Measurements from ENCODE around the gene RABGAP1L.

Gene RABGAP1L

DNA sequence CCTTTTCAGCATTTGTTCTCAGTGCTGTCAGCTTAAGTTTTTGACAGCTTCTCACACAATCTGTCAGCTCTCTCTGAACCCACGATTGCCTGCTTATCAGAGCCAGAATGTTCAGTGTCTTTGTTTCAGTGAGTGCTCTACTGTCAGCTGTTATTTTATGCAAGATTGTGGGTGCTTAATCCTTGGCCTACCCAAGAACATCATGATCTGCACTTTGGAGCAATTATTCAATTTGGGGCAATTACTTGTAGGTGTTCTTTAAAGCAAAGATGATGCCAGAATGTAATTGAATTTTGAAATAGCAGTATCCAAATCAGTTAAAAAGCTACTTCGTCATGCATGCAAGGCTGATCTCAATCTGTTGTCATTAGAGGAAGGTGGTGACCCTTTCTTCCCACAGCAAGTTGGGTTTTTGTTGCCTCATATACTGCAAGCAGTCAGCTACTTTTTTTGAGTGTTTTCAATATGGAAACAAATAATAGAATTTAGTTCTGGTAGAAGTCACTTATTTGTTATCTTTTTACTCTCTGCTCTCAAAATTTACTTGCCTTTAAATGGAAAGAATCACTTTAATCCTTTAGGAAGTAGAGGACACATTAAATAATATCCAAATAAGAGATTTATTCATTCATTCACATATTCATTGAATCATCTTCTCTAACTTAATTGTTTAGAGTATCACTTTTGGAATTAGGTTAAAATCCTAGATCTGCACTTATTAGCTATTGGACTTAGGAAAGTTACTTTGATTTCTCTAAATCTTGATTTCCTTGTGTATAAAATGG, 586.9 kb downstream of the RABGAP1L start:
- no peak for DNase-seq (ENCODE audit: low read depth in 2 of 2)

DNA sequence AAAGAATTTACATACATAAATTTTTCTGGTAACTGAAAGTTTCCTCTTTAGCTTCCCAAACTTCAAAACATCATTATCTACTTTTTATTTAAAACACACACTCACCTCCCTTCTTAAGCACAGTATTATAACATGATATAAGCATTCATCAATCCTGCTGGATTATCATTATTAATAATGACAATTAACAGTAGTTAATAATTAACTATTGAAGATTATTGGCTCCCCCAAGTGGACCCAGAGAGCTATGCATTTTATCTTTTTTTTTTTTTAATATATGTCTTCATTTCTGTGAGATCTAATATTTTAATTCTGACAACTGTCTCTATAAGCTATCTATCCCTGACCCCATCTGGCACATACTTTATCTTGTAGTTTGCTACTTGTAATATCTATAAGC, 588.3 kb downstream of the RABGAP1L start:
- no peak for DNase-seq (ENCODE audit: low read depth in 2 of 2)

DNA sequence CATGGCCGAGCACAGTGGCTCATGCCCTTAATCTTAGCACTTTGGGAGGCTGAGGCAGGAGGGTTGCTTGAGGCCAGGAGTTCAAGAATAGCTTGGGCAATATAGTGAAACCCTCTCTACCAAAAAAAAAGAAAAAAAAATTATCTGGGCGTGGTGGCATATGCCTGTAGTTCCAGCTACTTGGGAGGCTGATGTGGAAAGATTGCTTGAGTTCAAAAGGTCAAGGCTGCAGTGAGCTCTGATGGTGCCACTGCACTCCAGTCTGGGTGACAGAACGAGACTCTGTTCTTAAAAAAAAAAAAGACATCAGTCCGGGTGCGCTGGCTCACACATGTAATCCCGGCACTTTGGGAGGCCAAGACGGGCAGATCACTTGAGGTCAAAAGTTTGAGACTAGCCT, 589.3 kb downstream of the RABGAP1L start:
- no peak for DNase-seq (ENCODE audit: low read depth in 2 of 2)

DNA sequence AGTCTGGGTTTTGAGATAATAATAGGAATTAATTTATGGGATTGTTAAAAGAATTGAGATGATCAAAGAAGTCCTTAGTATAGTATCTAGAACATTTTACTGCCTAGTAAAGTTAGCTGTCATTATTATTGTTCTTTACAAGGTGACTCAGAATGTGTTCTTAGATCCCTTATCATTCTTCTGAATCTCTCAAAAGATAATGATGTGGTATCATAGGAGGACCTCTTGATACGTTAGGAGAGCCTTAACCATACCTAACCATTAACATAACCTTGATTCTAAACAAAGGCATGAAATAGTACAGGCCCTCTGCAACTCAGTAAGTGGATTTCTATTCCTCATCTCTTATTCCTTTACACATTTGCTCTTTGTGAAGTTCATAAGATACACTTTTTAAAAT, 593.8 kb downstream of the RABGAP1L start:
- DNase-seq (ENCODE audit: low read depth in 2 of 2) = no peak

DNA sequence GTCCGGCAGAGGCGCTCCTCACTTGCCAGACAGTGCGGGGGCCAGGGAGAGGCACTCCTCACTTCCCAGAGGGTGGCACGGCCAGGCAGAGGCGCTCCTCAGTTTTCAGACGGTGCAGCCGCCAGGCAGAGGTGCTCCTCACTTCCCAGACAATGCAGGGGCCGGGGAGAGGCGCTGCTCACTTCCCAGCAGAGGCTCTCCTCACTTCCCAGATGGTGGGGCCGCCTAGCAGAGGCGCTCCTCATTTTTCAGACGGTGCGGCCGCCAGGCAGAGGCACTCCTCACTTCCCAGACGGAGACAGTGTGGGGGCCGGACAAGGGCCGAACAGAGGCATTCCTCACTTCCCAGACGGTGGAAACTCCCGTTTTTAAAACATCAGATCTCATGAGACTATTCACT, 602.0 kb downstream of the RABGAP1L start:
- DNase-seq (ENCODE audit: low read depth in 2 of 2) = no peak

DNA sequence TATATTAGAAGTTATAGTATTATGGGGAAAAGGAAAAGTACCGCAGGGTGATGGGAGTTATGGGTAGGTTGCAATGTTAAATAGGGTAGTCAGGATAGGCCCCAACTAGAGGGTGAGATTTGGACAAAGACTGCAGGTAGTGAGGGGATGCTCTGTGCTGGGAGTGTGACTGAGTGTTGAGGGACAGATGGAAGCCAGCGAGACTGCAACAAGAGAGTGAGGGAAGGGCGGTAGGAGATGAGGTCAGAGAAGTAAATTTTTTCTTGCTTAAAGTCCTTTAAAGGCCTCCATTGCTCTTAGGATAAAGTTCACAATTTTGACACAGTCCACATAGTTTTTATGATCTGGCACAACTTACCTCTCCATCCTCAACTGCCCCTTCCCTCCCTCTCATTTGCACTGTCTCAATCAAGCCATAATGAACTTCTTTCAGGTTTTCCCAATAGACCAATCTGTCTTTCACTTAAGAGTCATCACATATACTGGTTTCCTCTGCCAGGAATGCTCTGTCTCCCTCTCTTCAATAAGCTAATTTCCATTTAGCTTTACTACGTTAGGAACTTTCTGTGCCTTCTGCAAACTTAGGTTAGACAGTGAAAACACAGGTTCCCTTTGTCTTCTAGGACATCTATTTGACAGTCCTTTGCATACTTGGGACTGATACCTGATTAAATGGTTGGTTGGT, 602.7 kb downstream of the RABGAP1L start:
- DNase-seq (ENCODE audit: low read depth in 2 of 2) = no peak

DNA sequence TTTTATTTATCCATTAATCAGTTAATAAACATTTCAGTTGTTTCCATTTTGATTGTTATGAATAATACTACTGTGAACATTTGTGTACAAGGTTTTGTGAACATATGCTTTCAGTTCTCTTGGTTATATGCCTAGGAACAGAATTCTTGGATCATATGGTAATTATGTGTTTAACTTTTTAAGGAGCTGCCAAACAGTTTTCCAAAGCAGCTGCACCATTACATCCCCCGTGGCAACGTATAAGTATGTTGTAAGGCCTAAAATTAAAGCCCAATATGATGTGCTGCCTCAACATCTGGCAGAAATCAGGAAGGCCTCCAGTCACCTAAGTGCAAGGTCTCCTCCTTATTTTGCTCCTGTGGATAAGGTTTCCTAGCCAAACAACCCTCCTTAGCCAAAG, 604.9 kb downstream of the RABGAP1L start:
- DNase-seq (ENCODE audit: low read depth in 2 of 2) = no peak

DNA sequence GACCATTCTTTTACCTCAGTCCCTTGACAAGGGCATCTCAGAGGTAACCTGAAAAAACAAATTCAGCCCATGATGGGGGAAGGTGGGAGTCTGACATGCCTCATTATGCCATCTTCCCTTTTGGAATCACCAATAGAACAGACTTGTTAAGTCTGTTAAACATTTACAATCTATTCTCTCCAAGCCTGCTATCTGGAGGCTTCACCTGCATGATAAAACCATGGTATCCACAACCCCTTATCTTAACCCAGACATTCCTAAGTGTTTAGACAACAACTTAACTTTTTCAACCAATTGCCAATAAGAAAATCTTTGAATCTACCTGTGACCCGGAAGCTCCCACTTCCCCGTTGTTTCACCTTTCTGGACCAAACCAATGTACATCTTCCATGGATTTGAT, 607.4 kb downstream of the RABGAP1L start:
- no peak for DNase-seq (ENCODE audit: low read depth in 2 of 2)

DNA sequence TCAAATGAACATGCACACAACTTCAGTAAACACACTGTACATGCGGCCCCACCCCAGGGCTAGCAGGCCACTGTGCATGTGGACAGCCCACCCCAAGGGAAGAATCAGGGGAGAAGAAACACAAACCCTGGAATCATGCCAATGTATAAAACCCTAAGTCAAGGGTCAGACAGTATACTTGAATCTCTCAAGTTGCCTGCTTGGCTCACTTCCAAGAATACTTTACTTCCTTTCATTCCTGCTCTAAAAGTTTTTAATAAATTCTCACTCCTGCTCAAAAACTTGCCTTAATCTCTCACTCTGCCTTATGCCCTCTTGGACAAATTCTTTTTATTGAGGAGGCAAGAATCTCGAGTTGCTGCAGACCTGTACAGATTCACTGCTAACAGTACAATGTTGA, 609.2 kb downstream of the RABGAP1L start:
- DNase-seq (ENCODE audit: low read depth in 2 of 2) = no peak

DNA sequence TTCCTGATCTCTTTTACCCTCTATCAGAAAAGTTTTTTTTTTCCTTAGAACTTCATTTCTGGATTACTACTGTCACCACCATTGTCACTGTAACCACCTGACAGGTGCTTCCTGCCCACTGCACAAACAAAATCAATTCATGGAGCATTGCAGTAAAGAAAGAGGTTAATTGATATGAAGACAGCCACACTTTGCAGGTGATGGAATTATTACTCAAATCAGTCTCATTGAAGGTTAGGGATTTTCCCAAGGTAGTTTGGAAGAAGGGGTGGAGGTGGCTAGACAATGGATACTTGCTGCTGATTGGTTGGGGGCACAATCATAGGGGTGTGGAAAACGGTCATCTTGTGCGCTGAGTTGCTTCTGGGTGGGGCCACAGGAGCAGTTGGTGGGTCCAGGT, 609.6 kb downstream of the RABGAP1L start:
- DNase-seq (ENCODE audit: low read depth in 2 of 2) = no peak

DNA sequence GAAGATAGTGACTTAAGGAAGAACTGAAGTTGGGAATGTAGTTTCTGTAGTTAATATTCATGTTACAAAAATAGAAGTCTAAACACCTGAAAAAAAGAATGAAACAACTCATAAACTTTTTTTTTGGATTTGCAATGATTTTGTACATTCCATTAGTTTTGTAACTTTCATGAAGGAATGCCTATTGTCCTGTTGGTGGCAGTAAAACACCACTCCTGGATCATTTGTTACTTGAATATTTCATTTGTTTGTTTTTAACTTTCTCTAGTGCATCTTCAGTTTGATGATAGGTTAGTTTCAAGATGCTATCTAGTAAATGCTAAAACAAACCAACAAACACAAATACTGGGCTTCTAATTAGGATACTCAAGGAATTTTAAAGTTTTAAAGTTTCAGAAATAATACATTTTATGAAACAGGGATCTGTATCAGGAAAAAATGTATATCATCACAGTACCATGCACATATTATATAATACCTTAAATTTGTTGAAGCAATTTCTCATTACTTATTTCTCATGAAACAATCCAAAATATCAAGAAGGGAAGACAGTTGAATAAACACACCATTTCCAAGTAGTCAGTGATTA, 610.7 kb downstream of the RABGAP1L start:
- DNase-seq (ENCODE audit: low read depth in 2 of 2) = no peak

DNA sequence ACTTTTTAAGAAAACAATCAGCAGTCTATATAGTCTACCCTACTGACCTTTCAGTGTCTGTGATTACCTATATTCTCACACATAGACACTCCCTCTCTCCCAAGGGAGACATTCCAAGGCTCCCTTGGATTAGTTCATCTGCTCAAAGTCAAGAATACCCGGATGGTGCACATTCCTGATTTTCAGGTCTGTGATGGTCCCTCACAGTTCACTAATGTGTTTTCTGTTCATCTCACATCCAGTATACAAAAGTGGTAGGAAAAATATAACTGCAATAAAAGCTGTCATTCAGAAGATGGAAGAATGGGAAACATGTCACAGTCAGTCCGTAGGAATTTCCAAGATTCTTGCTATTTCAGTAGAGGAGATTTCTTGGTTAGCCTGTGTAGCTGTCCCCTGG, 616.3 kb downstream of the RABGAP1L start:
- DNase-seq (ENCODE audit: low read depth in 2 of 2) = no peak

DNA sequence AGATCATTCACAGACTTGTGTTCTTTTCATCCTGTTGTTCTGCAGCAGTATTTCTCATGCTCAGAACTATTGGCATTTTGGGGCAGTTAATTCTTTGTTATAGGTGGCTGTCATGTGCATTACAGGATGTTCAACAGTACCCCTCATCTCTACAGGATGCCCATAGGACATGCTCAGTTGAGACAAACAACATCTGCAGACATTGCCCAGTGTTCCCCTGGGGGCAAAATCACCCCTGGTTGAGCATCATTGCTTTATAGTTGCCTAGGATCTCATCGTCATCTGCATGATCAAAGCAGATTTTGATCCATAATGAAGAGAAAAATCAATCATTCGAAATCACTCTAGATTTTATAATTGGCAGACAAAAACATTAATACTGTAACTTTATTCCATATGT, 617.9 kb downstream of the RABGAP1L start:
- DNase-seq (ENCODE audit: low read depth in 2 of 2) = no peak

DNA sequence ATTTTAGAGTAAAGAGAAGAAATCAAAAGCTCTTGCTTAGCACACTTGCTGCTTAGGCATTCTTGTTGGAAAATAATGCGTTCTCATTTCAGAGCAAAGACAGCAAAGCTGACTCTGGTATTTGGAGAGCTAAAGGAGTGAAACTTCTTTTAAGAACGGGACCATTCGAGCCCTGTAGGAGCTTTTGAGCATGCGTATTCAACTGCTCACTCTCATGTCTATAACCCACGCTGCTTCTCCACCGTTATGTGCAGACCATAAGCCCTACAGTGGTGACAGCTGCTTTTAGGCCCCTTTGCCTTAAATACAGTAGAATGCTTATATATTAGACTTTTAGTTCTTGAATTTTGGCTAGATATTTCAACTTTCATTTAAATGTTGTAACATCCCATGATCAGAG, 626.2 kb downstream of the RABGAP1L start:
- DNase-seq (ENCODE audit: low read depth in 2 of 2) = no peak

DNA sequence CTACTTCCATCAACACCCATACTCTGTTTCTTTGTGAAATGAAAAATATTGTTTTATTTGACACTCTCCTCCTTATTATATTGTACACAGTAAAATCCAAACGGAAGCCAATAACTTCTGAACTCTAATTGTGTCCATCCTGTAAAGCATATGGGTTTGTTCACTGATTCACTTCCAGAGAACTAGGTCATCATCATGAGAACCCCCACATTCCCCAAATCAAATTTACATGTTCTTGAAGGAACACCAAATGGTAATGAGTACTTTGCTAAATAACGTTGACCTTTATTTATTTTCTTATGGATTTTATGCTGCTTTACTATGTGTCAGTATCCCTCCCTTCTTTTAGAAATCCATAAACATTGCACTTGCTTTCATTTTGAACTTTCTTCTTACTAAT, 627.0 kb downstream of the RABGAP1L start:
- DNase-seq (ENCODE audit: low read depth in 2 of 2) = no peak

DNA sequence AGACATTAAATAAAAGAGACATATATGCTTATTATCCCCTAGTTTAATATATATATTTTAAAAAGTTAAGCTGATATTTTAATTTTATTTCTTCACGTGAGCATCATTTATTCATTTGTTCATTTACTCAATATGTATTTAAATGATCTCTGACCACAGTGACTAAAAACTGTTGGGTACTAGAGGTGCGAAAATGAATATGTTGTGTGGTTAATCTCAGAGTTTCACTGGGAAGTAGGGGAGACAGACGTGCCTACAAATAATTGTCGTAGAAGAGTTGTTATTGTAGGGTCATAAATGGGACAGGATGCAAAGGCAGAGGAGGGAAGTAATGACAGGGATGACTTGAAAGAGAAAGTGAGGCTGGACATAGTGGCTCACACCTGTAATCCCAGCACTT, 627.4 kb downstream of the RABGAP1L start:
- no peak for DNase-seq (ENCODE audit: low read depth in 2 of 2)

DNA sequence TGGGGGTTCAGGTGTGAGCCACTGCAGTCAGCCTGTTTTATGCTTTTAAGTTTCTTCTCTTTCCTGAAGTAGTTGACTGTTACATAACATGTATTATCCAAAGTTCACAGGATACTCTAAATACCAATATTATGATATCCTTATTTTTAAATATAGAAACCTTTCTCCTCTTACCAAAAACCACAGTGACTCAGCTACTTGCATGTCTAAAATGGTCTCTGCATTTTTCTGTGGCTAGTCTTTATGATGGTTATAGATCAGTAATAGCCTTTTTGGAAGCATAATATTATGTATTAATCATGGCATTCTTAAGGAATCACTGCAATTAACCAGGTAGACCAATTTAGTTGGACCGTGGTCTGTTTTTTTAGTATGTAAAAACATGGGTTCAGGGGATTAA, 629.7 kb downstream of the RABGAP1L start:
- no peak for DNase-seq (ENCODE audit: low read depth in 2 of 2)

DNA sequence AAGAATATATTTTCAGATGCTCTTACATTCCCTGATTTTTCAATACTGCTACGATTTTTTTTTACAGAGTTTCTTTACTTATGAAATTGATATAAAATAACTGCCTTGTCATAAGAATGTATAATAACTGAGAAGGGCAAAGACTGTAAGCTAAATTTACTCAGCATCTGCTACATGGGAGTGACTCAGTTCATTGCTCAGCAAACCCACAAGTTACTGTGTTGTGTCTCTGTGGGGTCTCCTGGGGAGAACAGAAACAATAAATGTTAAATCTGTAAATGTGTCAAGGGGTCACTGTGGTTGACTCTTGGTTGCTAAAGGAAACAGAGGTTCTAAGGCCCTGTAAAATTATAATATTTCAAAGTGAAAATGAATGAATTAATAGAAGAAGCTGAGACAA, 630.1 kb downstream of the RABGAP1L start:
- DNase-seq (ENCODE audit: low read depth in 2 of 2) = no peak

DNA sequence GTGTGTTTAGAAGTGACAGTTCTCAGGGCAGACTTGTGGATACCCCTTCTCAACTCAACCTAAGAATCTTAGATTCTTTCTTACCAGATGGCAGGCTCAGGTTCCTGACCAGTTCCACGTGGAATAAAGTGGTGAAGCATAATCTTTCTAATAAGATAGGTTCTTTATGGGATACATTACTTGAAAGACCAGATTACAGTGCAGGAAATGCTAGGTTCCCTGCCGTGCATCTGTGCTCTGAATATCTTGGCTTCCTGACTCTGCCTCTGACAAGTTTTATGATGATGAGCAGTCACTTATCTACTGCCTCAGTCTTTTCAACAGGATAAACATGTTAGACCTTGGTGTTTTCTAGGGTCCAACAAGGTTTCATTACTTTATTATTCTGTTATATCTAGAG, 632.5 kb downstream of the RABGAP1L start:
- DNase-seq (ENCODE audit: low read depth in 2 of 2) = no peak

DNA sequence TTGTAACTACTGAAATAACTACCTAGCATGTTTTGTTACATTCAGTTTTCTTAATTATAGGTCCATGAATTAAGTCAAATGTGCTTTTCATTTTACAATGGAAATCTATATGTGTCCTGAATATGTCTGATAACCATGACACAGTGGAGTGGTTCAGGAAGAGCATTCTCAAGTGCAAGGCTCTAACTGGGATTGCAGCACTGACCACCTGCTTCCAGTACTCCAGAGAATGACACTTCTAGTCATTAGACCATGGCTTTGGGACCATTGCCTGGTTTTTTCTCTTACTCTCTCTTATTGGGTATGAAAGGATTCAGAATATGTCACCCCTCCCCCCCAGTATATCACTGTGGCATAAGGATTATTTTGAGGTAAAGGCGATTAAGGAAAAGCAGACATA, 635.5 kb downstream of the RABGAP1L start:
- DNase-seq (ENCODE audit: low read depth in 2 of 2) = no peak

DNA sequence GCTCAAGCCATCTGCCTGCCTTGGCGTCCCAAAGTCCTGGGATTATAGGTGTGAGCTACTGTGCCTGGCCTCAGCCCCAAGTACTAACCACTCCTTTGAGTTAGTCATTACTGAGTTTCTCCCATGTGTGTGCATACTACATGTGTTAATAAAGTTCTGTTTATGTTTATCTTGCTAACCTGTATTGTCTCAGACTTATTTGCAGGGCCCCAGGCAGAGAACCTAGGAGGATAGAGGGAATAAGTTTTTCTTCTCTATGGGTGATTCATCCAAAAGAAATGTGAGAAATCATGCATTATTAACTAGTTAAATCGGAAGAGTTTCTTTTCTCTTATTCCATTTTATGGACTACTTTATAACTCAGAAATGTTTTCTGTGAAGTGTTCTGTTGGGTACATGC, 636.5 kb downstream of the RABGAP1L start:
- no peak for DNase-seq (ENCODE audit: low read depth in 2 of 2)

DNA sequence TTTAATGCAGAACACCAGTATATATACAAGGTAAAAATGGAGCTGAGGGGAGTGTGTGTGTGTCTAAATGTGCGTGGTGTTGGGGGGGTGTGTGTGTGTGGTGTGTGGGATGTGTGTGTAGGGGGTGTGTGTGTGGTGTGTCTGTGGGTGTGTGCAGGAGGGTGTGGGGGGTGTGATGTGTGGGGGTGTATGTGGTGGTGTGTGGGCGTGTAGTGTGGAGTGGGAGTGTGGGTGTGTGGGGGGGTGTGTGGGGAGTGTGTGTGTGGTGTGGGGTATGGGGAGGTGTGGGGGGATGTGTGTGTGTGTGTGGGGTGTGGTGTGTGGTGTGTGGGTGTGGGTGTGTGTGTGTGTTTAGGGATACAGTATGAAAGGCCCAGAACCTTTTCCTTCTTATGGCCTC, 638.1 kb downstream of the RABGAP1L start:
- no peak for DNase-seq (ENCODE audit: low read depth in 2 of 2)

DNA sequence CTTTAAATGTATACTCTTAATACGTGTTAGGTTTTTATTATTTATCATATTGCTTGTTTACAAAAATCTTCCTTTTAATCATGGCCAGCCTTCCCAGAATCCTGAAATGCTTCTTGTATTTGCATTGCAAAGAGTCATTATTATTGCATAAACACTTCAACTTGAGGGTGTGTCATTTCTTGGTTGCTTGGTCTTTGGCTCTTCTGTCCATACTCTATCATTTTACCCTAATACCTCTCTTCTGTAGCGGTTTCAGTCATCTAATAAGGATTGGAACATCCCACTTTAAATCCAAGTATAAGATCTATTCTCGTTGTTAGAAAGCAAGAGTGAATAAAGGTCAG, 639.8 kb downstream of the RABGAP1L start:
- no peak for DNase-seq (ENCODE audit: low read depth in 2 of 2)

Data from stimulated activated CD8-positive, alpha-beta memory T cell treated with anti-CD3 and anti-CD28 coated beads, Interleukin-2, amount 100 ng/mL, for 48 hours (primary cell).